HL-60 (cell line): ENCODE results near the gene UNK.

Experiments
- POLR2AphosphoS5 ChIP-seq: IDR thresholded peaks from 2 replicates; pipeline ENCODE4 v1.6.1; 2012; ENCODE audit warnings: low read depth
- TF ChIP-seq, protein P1 (sequence below): IDR thresholded peaks from 2 replicates; pipeline ENCODE4 v1.6.1; 2012; ENCODE audit warnings: low read depth; ENCODE audit not compliant: insufficient replicate concordance
- TF ChIP-seq, protein P2 (sequence below): IDR thresholded peaks from one replicate; pipeline ENCODE4 v1.5.1; 2011; ENCODE audit warnings: low read length, control low read depth, inconsistent platforms; ENCODE audit not compliant: insufficient read depth

DNA sequence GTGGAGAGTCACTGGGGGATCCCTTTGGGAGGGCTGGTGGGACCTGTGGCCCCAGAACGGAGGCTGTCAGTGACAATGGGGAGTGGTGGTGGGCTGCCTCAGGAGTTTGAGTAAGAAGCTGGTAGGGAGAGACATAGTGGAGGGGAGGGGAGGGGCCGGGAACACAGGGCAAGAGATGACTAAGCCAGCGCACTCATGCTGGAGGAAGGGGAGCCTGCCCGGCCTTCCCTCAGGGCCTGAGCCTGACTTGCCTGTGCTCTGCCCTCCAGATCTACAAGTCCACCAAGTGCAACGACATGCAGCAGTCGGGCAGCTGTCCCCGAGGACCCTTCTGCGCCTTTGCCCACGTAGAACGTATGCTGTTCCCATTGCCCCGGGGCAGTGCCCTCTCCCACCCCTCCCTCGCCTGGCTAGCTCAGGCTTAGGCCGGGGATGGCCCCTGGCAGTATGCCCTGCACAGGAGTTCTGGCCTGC is 30.3 kb downstream of the UNK start:
- TF ChIP-seq, protein P1, sequence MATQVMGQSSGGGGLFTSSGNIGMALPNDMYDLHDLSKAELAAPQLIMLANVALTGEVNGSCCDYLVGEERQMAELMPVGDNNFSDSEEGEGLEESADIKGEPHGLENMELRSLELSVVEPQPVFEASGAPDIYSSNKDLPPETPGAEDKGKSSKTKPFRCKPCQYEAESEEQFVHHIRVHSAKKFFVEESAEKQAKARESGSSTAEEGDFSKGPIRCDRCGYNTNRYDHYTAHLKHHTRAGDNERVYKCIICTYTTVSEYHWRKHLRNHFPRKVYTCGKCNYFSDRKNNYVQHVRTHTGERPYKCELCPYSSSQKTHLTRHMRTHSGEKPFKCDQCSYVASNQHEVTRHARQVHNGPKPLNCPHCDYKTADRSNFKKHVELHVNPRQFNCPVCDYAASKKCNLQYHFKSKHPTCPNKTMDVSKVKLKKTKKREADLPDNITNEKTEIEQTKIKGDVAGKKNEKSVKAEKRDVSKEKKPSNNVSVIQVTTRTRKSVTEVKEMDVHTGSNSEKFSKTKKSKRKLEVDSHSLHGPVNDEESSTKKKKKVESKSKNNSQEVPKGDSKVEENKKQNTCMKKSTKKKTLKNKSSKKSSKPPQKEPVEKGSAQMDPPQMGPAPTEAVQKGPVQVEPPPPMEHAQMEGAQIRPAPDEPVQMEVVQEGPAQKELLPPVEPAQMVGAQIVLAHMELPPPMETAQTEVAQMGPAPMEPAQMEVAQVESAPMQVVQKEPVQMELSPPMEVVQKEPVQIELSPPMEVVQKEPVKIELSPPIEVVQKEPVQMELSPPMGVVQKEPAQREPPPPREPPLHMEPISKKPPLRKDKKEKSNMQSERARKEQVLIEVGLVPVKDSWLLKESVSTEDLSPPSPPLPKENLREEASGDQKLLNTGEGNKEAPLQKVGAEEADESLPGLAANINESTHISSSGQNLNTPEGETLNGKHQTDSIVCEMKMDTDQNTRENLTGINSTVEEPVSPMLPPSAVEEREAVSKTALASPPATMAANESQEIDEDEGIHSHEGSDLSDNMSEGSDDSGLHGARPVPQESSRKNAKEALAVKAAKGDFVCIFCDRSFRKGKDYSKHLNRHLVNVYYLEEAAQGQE = no peak
- TF ChIP-seq, protein P2, sequence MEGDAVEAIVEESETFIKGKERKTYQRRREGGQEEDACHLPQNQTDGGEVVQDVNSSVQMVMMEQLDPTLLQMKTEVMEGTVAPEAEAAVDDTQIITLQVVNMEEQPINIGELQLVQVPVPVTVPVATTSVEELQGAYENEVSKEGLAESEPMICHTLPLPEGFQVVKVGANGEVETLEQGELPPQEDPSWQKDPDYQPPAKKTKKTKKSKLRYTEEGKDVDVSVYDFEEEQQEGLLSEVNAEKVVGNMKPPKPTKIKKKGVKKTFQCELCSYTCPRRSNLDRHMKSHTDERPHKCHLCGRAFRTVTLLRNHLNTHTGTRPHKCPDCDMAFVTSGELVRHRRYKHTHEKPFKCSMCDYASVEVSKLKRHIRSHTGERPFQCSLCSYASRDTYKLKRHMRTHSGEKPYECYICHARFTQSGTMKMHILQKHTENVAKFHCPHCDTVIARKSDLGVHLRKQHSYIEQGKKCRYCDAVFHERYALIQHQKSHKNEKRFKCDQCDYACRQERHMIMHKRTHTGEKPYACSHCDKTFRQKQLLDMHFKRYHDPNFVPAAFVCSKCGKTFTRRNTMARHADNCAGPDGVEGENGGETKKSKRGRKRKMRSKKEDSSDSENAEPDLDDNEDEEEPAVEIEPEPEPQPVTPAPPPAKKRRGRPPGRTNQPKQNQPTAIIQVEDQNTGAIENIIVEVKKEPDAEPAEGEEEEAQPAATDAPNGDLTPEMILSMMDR = no peak
- TF ChIP-seq POLR2AphosphoS5 = no peak
